K562 (cell line): ENCODE results near the gene CHCHD10. TPM values are rescaled to one million over a fixed set of nuclear protein-coding genes. Genes with fewer than 3 reads are reported as not detected.

Experiments used
- BCOR ChIP-seq: fragments of 450-650 bp; IDR thresholded peaks from 2 replicates; pipeline ENCODE4 v1.6.1; 2016
- CHCHD3 ChIP-seq: fragments of 250-450 bp; sonication (Bioruptor Pico); IDR thresholded peaks from 2 replicates; pipeline ENCODE4 v2.1.2; 2022; ENCODE audit warnings: mild to moderate bottlenecking
- CTBP1 ChIP-seq: fragments of 450-650 bp; IDR thresholded peaks from 2 replicates; pipeline ENCODE4 v1.6.1; 2016; ENCODE audit warnings: borderline replicate concordance
- EHMT2 ChIP-seq: fragments of 450-650 bp; IDR thresholded peaks from 2 replicates; pipeline ENCODE4 v1.6.1; 2018; ENCODE audit warnings: antibody characterized with exemption
- ETS2 ChIP-seq: IDR thresholded peaks from 2 replicates; pipeline ENCODE4 v1.6.1; 2016; ENCODE audit warnings: borderline replicate concordance, missing genetic modification characterization, mild to moderate bottlenecking, moderate library complexity, missing compliant biosample characterization; ENCODE audit not compliant: poor library complexity, severe bottlenecking
- FOXM1 ChIP-seq, 2 experiments: fragments of 450-650 bp in 1 of 2; sonication (generic) in 1 of 2; formaldehyde crosslinking in 1 of 2; IDR thresholded peaks; 2 replicates each; pipeline versions ENCODE4 v1.6.1 to v1.9.0; 2017 to 2022; ENCODE audit warnings: low read depth in 2 of 2, mild to moderate bottlenecking in 2 of 2, missing genetic modification reagents in 1 of 2, moderate library complexity in 1 of 2
- HMGN3 ChIP-seq: IDR thresholded peaks from 2 replicates; pipeline ENCODE4 v1.6.1; 2011; ENCODE audit warnings: borderline replicate concordance, low read depth, mild to moderate bottlenecking, mixed read lengths, low read length; ENCODE audit not compliant: insufficient read length; ENCODE audit errors: extremely low read depth
- MCM7 ChIP-seq, 2 experiments: fragments of 450-650 bp; IDR thresholded peaks; 2 replicates each; pipeline ENCODE4 v1.6.1; 2016 to 2018
- NBN ChIP-seq: fragments of 450-650 bp; IDR thresholded peaks from 2 replicates; pipeline ENCODE4 v1.6.1; 2016; ENCODE audit warnings: low read depth, mild to moderate bottlenecking
- PCBP1 ChIP-seq: fragments of 200-400 bp; formaldehyde crosslinking; IDR thresholded peaks from 2 replicates; pipeline ENCODE4 v1.6.1; 2018; ENCODE audit warnings: mild to moderate bottlenecking, low read depth, low read length; ENCODE audit not compliant: poor library complexity, severe bottlenecking
- PRPF4 ChIP-seq: fragments of 200-400 bp; formaldehyde crosslinking; IDR thresholded peaks from one replicate; pipeline ENCODE4 v1.6.1; 2017; ENCODE audit warnings: low read length, low read depth, mild to moderate bottlenecking; ENCODE audit not compliant: insufficient read depth, poor library complexity, severe bottlenecking
- SIRT6 ChIP-seq: IDR thresholded peaks from one replicate; pipeline ENCODE4 v1.6.1; 2012; ENCODE audit warnings: low read depth, mild to moderate bottlenecking, control low read depth, inconsistent platforms, low read length, moderate library complexity
- ZBTB17 ChIP-seq: fragments of 450-650 bp; formaldehyde crosslinking; IDR thresholded peaks from 2 replicates; pipeline ENCODE4 v1.4.0; 2020; ENCODE audit warnings: mild to moderate bottlenecking
- ZNF316 ChIP-seq: fragments of 450-650 bp; IDR thresholded peaks from 2 replicates; pipeline ENCODE4 v1.6.1; 2016
- ZNF354B ChIP-seq: fragments of 250-450 bp; sonication (Bioruptor Pico); IDR thresholded peaks from 2 replicates; pipeline ENCODE4 v1.4.0; 2020
- ZNF583 ChIP-seq: fragments of 250-450 bp; sonication (Bioruptor Pico); IDR thresholded peaks from 2 replicates; pipeline ENCODE4 v1.4.0; 2020
- ZZZ3 ChIP-seq: fragments of 450-650 bp; IDR thresholded peaks from 2 replicates; pipeline ENCODE4 v1.6.1; 2016; ENCODE audit warnings: antibody characterized with exemption, mild to moderate bottlenecking, moderate library complexity
- polyA plus RNA-seq, 8 experiments: library from polyadenylated mRNA; depleted of rRNA in 4 of 8; stranded (reverse) in 5 of 8; unstranded in 3 of 8; fragments of >200 nt; fragmentation: Nextera tagmentation in 2 of 8; fragmentation: Illumina TruSeq in 1 of 8; extraction: Ambion mirVana in 2 of 8; extraction: Trizol in 1 of 8; gene quantifications; 2 replicates each; pipeline versions ENCODE4 v1.2.1 to v1.2.3, GENCODE V29; 2011 to 2014; ENCODE audit warnings: inconsistent platforms in 1 of 8, missing spikeins in 1 of 8
- total RNA-seq, 7 experiments: library from RNA; depleted of rRNA in 6 of 7; stranded (reverse); fragments of >200 nt in 6 of 7; fragmentation: Illumina TruSeq in 2 of 7; extraction: Trizol in 2 of 7; gene quantifications; 2 replicates each; pipeline versions ENCODE4 v1.2.1 to v1.2.3, GENCODE V29; 2011 to 2021; ENCODE audit warnings: low replicate concordance in 1 of 7
- TF ChIP-seq, protein P1 (sequence below): sonication (generic); formaldehyde crosslinking; IDR thresholded peaks from 2 replicates; pipeline ENCODE4 v1.4.0; 2020; ENCODE audit warnings: mild to moderate bottlenecking, missing genetic modification reagents
- TF ChIP-seq, protein P2 (sequence below): IDR thresholded peaks from 2 replicates; pipeline ENCODE4 v1.6.1; 2016; ENCODE audit warnings: missing genetic modification characterization, missing compliant biosample characterization
- TF ChIP-seq, protein P3 (sequence below): fragments of 450-650 bp; IDR thresholded peaks from 2 replicates; pipeline ENCODE4 v1.6.1; 2017; ENCODE audit warnings: mild to moderate bottlenecking, moderate library complexity
- TF ChIP-seq, protein P4 (sequence below), 3 experiments: IDR thresholded peaks in 2 of 3; conservative IDR thresholded peaks in 1 of 3; 2 replicates each; pipeline ENCODE4 v1.5.1; 2011 to 2012; ENCODE audit warnings: low read length in 3 of 3, mild to moderate bottlenecking in 3 of 3, control low read depth in 2 of 3, improper control_type of control experiment in 1 of 3, inconsistent platforms in 1 of 3, low read depth in 1 of 3, mixed read lengths in 1 of 3, moderate library complexity in 1 of 3; ENCODE audit not compliant: insufficient read depth in 2 of 3

CHCHD10 gene
- total and polyA plus RNA-seq, 9 of the 15 experiments (the other 6 are each of a cell fraction or from before 2014, with no cell fraction given) = 15.2 to 292 (median 102) TPM

DNA sequence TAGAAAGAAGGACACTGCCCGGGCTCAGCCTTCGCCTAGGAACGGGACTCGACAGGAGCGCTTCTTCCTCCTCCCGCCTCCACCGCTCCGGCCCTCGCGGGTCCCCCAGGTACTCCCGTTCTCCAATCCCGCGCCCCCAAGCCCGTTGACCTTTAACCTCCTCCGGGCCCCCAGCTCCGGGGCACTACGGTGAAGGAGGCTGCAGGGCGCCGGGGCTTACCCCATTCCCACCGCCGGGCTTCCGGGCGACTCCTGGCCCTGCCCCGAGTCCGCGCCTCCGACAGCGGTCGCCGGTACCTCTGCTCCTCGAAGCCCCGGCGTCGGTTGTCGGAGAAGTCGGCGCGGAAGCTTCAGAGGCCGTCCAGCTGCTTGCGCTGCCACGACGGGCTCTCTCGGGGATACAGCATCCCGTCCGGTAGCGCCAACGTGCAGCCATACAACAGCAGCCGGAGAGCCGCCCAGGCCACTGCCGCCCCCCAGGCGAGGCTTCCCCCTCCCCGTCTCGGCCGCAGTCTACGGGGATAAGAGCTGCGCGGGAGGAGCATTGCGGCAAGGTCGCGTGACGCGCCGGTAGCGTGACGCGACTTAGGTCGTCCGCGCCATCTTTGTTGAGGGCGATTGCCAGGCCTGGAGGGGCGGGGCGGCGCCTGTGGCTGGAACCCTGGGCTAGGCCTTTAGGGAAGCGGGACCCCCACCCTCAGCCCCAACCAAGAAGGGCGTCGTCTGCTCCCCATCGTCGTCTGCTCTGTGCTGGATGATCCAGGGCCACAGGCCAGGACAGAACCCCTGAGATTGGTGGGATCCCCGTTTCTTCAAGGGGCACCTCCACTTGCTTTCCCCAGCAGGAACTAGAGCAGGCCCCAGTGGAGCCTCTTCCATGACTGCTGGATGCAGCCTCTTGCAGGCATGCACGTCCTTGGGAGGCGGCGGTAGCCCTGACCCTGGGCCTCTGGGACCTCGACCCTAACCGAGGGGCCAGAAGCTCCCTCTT lies 50.7 kb downstream of the CHCHD10 start (continued):
- TF ChIP-seq MCM7 (IDR thresholded peaks at IDR 0.05) = no peak
- TF ChIP-seq PRPF4 = peak; percentile 26
- no peak for TF ChIP-seq PCBP1
- TF ChIP-seq, protein P1, sequence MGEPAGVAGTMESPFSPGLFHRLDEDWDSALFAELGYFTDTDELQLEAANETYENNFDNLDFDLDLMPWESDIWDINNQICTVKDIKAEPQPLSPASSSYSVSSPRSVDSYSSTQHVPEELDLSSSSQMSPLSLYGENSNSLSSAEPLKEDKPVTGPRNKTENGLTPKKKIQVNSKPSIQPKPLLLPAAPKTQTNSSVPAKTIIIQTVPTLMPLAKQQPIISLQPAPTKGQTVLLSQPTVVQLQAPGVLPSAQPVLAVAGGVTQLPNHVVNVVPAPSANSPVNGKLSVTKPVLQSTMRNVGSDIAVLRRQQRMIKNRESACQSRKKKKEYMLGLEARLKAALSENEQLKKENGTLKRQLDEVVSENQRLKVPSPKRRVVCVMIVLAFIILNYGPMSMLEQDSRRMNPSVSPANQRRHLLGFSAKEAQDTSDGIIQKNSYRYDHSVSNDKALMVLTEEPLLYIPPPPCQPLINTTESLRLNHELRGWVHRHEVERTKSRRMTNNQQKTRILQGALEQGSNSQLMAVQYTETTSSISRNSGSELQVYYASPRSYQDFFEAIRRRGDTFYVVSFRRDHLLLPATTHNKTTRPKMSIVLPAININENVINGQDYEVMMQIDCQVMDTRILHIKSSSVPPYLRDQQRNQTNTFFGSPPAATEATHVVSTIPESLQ (CRISPR knock-in tag) = 0 out of 2 replicates have a peak, but pooled peaks have one; percentile 57
- TF ChIP-seq ZZZ3 = no peak
- TF ChIP-seq BCOR = peak; percentile 37
- TF ChIP-seq NBN = peak; percentile 37; the same call in 1 of the 2 replicates
- no peak for TF ChIP-seq CHCHD3 (CRISPR knock-in tag)
- no peak for TF ChIP-seq ZNF583 (CRISPR knock-in tag)
- TF ChIP-seq, protein P2, sequence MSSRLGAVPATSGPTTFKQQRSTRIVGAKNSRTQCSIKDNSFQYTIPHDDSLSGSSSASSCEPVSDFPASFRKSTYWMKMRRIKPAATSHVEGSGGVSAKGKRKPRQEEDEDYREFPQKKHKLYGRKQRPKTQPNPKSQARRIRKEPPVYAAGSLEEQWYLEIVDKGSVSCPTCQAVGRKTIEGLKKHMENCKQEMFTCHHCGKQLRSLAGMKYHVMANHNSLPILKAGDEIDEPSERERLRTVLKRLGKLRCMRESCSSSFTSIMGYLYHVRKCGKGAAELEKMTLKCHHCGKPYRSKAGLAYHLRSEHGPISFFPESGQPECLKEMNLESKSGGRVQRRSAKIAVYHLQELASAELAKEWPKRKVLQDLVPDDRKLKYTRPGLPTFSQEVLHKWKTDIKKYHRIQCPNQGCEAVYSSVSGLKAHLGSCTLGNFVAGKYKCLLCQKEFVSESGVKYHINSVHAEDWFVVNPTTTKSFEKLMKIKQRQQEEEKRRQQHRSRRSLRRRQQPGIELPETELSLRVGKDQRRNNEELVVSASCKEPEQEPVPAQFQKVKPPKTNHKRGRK = no peak
- no peak for TF ChIP-seq ETS2 (tag)
- no peak for TF ChIP-seq ZNF354B (CRISPR knock-in tag)
- TF ChIP-seq, protein P3, sequence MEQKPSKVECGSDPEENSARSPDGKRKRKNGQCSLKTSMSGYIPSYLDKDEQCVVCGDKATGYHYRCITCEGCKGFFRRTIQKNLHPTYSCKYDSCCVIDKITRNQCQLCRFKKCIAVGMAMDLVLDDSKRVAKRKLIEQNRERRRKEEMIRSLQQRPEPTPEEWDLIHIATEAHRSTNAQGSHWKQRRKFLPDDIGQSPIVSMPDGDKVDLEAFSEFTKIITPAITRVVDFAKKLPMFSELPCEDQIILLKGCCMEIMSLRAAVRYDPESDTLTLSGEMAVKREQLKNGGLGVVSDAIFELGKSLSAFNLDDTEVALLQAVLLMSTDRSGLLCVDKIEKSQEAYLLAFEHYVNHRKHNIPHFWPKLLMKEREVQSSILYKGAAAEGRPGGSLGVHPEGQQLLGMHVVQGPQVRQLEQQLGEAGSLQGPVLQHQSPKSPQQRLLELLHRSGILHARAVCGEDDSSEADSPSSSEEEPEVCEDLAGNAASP = no peak
- TF ChIP-seq ZBTB17 = no peak
- peak; percentile 58 for TF ChIP-seq HMGN3
- TF ChIP-seq EHMT2 = no peak
- no peak for TF ChIP-seq FOXM1 (IDR thresholded peaks at IDR 0.05; ENCODE audit: low read depth)
- TF ChIP-seq FOXM1 (CRISPR knock-in tag; IDR thresholded peaks at IDR 0.05; ENCODE audit: low read depth) = peak; percentile 53; the same call in 1 of the 2 replicates
- TF ChIP-seq, protein P4, sequence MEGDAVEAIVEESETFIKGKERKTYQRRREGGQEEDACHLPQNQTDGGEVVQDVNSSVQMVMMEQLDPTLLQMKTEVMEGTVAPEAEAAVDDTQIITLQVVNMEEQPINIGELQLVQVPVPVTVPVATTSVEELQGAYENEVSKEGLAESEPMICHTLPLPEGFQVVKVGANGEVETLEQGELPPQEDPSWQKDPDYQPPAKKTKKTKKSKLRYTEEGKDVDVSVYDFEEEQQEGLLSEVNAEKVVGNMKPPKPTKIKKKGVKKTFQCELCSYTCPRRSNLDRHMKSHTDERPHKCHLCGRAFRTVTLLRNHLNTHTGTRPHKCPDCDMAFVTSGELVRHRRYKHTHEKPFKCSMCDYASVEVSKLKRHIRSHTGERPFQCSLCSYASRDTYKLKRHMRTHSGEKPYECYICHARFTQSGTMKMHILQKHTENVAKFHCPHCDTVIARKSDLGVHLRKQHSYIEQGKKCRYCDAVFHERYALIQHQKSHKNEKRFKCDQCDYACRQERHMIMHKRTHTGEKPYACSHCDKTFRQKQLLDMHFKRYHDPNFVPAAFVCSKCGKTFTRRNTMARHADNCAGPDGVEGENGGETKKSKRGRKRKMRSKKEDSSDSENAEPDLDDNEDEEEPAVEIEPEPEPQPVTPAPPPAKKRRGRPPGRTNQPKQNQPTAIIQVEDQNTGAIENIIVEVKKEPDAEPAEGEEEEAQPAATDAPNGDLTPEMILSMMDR (IDR thresholded peaks at IDR 0.05 in 2 of 3, conservative IDR thresholded peaks at IDR 0.05 in 1 of 3; ENCODE audit: insufficient read depth in 2 of 3, low read depth in 1 of 3, low read length in 3 of 3) = no peak
- peak; percentile 66; the same call in 1 of the 2 replicates for TF ChIP-seq CTBP1
- TF ChIP-seq ZNF316 = no peak
- TF ChIP-seq SIRT6 = no peak
